HS-5 (cell line): ENCODE measurements around the gene DDX53.

ENCODE experiments used
- DNase-seq: peaks from one replicate; pipeline ENCODE4 v3.0.0-alpha.2; 2012; ENCODE audit warnings: low read depth

Gene DDX53

GRCh38 chrX:23052324-23052723 is 52.6 kb downstream of the DDX53 start:
- no peak for DNase-seq
